Left renal cortex interstitium (tissue), 4 donors: ENCODE data around the gene RNASE12. TPM values are rescaled to one million over a fixed set of nuclear protein-coding genes. Genes with fewer than 3 reads are reported as not detected.

Source experiments
- DNase-seq, 4 donors: peaks; one replicate each; pipeline ENCODE4 v3.0.0-alpha.2; 2013; ENCODE audit warnings: low read depth in 4 of 4, low spot score in 2 of 4, missing footprints in 1 of 4
- polyA plus RNA-seq, 4 donors: library from polyadenylated mRNA; unstranded; fragments of 120-200 nt; gene quantifications; one replicate each; pipeline ENCODE4 v1.2.1, GENCODE V29; 2013; ENCODE audit not compliant: insufficient read length in 4 of 4

Gene RNASE12
- polyA plus RNA-seq, 4 donors, result not detected

GRCh38 chr14:20548414-20549158 is 42.6 kb downstream of the RNASE12 start:
- DNase-seq, result no peak

- DNase-seq, result no peak
Observed at GRCh38 chr14:20546877-20547276, 44.3 kb downstream of the RNASE12 start.

Other genes with a start within 250 kb of the RNASE12 start
- 10 to 100 TPM; 41.5 to 71.9 (median 56.7) TPM for gene PARP2, start 247.7 kb downstream of the RNASE12 start, polyA plus RNA-seq
- 10 to 100 TPM; 13.8 to 21.6 (median 16.7) TPM for gene TEP1, start 177.9 kb downstream of the RNASE12 start, polyA plus RNA-seq
- under 1 TPM; 0.40 to 0.46 (median 0.44) TPM for gene KLHL33, start 155.2 kb downstream of the RNASE12 start, polyA plus RNA-seq
- 10 to 100 TPM; 40.5 to 90.4 (median 63.4) TPM for gene OSGEP, start 136.6 kb downstream of the RNASE12 start, polyA plus RNA-seq
- gene APEX1, start 136.2 kb downstream of the RNASE12 start, polyA plus RNA-seq, result 100 to 1,000 TPM; 310 to 338 (median 322) TPM
- gene PIP4P1, start 129.9 kb downstream of the RNASE12 start, polyA plus RNA-seq, result 10 to 100 TPM; 32.0 to 42.0 (median 33.1) TPM
- gene PNP, start 122.0 kb downstream of the RNASE12 start, polyA plus RNA-seq, result 10 to 100 TPM; 55.0 to 95.5 (median 62.3) TPM
- gene RNASE10, start 85.8 kb downstream of the RNASE12 start, polyA plus RNA-seq, result under 1 TPM in 2 of 4 donors, not detected in 2; 0.41 to 0.60 TPM
- gene RNASE9, start 30.3 kb downstream of the RNASE12 start, polyA plus RNA-seq, result not detected
- not detected for gene RNASE11, start 3.4 kb downstream of the RNASE12 start, polyA plus RNA-seq
- not detected for gene OR6S1, start 50.3 kb upstream of the RNASE12 start, polyA plus RNA-seq
- 1 to 10 TPM; 3.1 to 5.5 (median 4.1) TPM for gene RNASE4, start 93.2 kb upstream of the RNASE12 start, polyA plus RNA-seq
- gene ANG, start 97.4 kb upstream of the RNASE12 start, polyA plus RNA-seq, result 1 to 10 TPM; 2.9 to 5.0 (median 3.7) TPM
- under 1 TPM; 0.19 to 0.43 (median 0.28) TPM for gene EDDM3A, start 154.5 kb upstream of the RNASE12 start, polyA plus RNA-seq
- gene EDDM3B, start 177.0 kb upstream of the RNASE12 start, polyA plus RNA-seq, result under 1 TPM in 1 of 4 donors, not detected in 3; 0.11 TPM
- gene RNASE6, start 189.9 kb upstream of the RNASE12 start, polyA plus RNA-seq, result 1 to 10 TPM; 5.0 to 7.4 (median 5.6) TPM
- gene RNASE1, start 211.5 kb upstream of the RNASE12 start, polyA plus RNA-seq, result 100 to 1,000 TPM; 117 to 201 (median 179) TPM